GM10847 (cell line): Measurements from ENCODE around the gene MED7.

ENCODE experiments used
- POLR2A ChIP-seq: IDR thresholded peaks from 2 replicates; pipeline ENCODE4 v1.6.1; 2011; ENCODE audit not compliant: insufficient read length; ENCODE audit errors: extremely low read depth

MED7 gene

GRCh38 chr5:157137691-157138090 lies 5.0 kb downstream of the MED7 start:
- no peak for TF ChIP-seq POLR2A

- no peak for TF ChIP-seq POLR2A
Observed at GRCh38 chr5:157132281-157132612, 10.4 kb downstream of the MED7 start.

GRCh38 chr5:157130925-157131324 lies 11.7 kb downstream of the MED7 start:
- no peak for TF ChIP-seq POLR2A

GRCh38 chr5:157121709-157122108 lies 21.0 kb downstream of the MED7 start:
- TF ChIP-seq POLR2A: no peak

GRCh38 chr5:157120102-157120501 lies 22.6 kb downstream of the MED7 start:
- TF ChIP-seq POLR2A: no peak

- TF ChIP-seq POLR2A: no peak
Observed at GRCh38 chr5:157116483-157116954, 26.1 kb downstream of the MED7 start.

GRCh38 chr5:157115502-157115901 lies 27.2 kb downstream of the MED7 start:
- TF ChIP-seq POLR2A: no peak

- TF ChIP-seq POLR2A: no peak
Observed at GRCh38 chr5:157115012-157115411, 27.7 kb downstream of the MED7 start.

- TF ChIP-seq POLR2A: no peak
Observed at GRCh38 chr5:157113002-157113401, 29.7 kb downstream of the MED7 start.

- TF ChIP-seq POLR2A: no peak
Observed at GRCh38 chr5:157109744-157110143, 32.9 kb downstream of the MED7 start.

GRCh38 chr5:157108976-157109375 lies 33.7 kb downstream of the MED7 start, which contains the start of gene HAVCR2:
TSS of gene HAVCR2 (minus strand) at chr5:157109044. CDS start at chr5:157108983, 61 bp downstream.
- TF ChIP-seq POLR2A: no peak

GRCh38 chr5:157107508-157107907 lies 35.2 kb downstream of the MED7 start:
- TF ChIP-seq POLR2A: no peak

GRCh38 chr5:157106630-157107461 lies 35.8 kb downstream of the MED7 start:
- TF ChIP-seq POLR2A: no peak

GRCh38 chr5:157100140-157100679 lies 42.5 kb downstream of the MED7 start:
- no peak for TF ChIP-seq POLR2A

- TF ChIP-seq POLR2A: no peak
Observed at GRCh38 chr5:157088342-157088990, 54.2 kb downstream of the MED7 start.
